MM.1S (cell line): ENCODE data around the gene PLCB1.

Experiments used
- DNase-seq: peaks from one replicate; pipeline ENCODE4 v3.0.0-alpha.2; 2015
- H2AFZ ChIP-seq: fragments of 300-600 bp; sonication (generic); 2 replicates; pipeline ENCODE4 v1.6.0; 2016; ENCODE audit warnings: antibody characterized with exemption, low read length
- H3F3A ChIP-seq: fragments of 300-600 bp; sonication (generic); 2 replicates; pipeline ENCODE4 v1.6.1; 2016; ENCODE audit warnings: mild to moderate bottlenecking, antibody characterized with exemption, low read length, moderate library complexity, mixed read lengths; ENCODE audit not compliant: insufficient read depth
- H3K27ac ChIP-seq: fragments of 300-600 bp; sonication (generic); 2 replicates; pipeline ENCODE4 v1.5.1; 2016; ENCODE audit warnings: mild to moderate bottlenecking, low read length
- H3K27me3 ChIP-seq: fragments of 300-600 bp; sonication (generic); replicated peaks from 2 replicates; pipeline ENCODE4 v1.6.0; 2016; ENCODE audit warnings: low read length; ENCODE audit not compliant: insufficient read depth
- H3K36me3 ChIP-seq: fragments of 300-600 bp; sonication (generic); replicated peaks from 2 replicates; pipeline ENCODE4 v1.6.1; 2016; ENCODE audit warnings: mild to moderate bottlenecking, low read length, mixed read lengths; ENCODE audit not compliant: insufficient read depth
- H3K4me1 ChIP-seq: fragments of 300-600 bp; sonication (generic); 2 replicates; pipeline ENCODE4 v1.6.1; 2016; ENCODE audit warnings: low read length, mixed read lengths
- H3K4me2 ChIP-seq: fragments of 300-600 bp; sonication (generic); 2 replicates; pipeline ENCODE4 v1.6.0; 2016; ENCODE audit warnings: low read depth, low read length
- H3K4me3 ChIP-seq: fragments of 300-600 bp; sonication (generic); 2 replicates; pipeline ENCODE4 v1.5.1; 2016; ENCODE audit warnings: low read length, mixed read lengths
- H3K79me2 ChIP-seq: fragments of 300-600 bp; sonication (generic); 2 replicates; pipeline ENCODE4 v1.6.1; 2016; ENCODE audit warnings: mixed run types, low read length, mixed read lengths
- H3K9ac ChIP-seq: fragments of 300-600 bp; sonication (generic); 2 replicates; pipeline ENCODE4 v1.6.1; 2016; ENCODE audit warnings: low read length, mixed read lengths
- H3K9me2 ChIP-seq: fragments of 300-600 bp; sonication (generic); replicated peaks from 2 replicates; pipeline ENCODE4 v1.6.1; 2016; ENCODE audit warnings: mild to moderate bottlenecking, low read length, mixed read lengths; ENCODE audit not compliant: insufficient read depth
- H3K9me3 ChIP-seq: fragments of 300-600 bp; sonication (generic); replicated peaks from 2 replicates; pipeline ENCODE4 v1.6.1; 2016; ENCODE audit warnings: mild to moderate bottlenecking, low read length, mixed read lengths; ENCODE audit not compliant: insufficient read depth
- H4K20me1 ChIP-seq: fragments of 300-600 bp; sonication (generic); 2 replicates; pipeline ENCODE4 v1.6.1; 2016; ENCODE audit warnings: mild to moderate bottlenecking, low read length, moderate library complexity, mixed read lengths; ENCODE audit not compliant: insufficient read depth
- CTCF ChIP-seq: fragments of 300-600 bp; sonication (generic); IDR thresholded peaks from 2 replicates; pipeline ENCODE4 v1.5.1; 2016; ENCODE audit warnings: antibody characterized with exemption, low read length, mixed read lengths
- EZH2 ChIP-seq: fragments of 300-600 bp; sonication (generic); optimal IDR thresholded peaks from 2 replicates; pipeline ENCODE3; 2017; ENCODE audit warnings: low read depth, mild to moderate bottlenecking, antibody characterized with exemption, low read length, mixed read lengths
- EZH2phosphoT487 ChIP-seq: fragments of 300-600 bp; sonication (generic); IDR thresholded peaks from 2 replicates; pipeline ENCODE4 v1.6.1; 2018; ENCODE audit warnings: antibody characterized with exemption, low read length

The PLCB1 gene

GRCh38 chr20:8782804-8783203, 650.7 kb downstream of the PLCB1 start:
- Histone ChIP-seq H3K9ac (no peak overlapping the region), H3F3A (no peaks in the 10 kb centered on the region), H3K36me3 (no peaks in the 10 kb centered on the region), H3K27ac (no peak overlapping the region), H4K20me1 (no peaks in the 10 kb centered on the region), H3K9me2 (no peaks in the 10 kb centered on the region), H3K27me3 (no peaks in the 10 kb centered on the region), H3K4me1 (no peaks in the 10 kb centered on the region), H3K79me2 (no peaks in the 10 kb centered on the region), H3K4me2 (no peak overlapping the region), H2AFZ (no peak overlapping the region), H3K4me3 (no peak overlapping the region), H3K9me3 (no peaks in the 10 kb centered on the region)
- no peak for TF ChIP-seq EZH2
- TF ChIP-seq CTCF: no peak
- no peak for TF ChIP-seq EZH2phosphoT487
- no peak for DNase-seq

GRCh38 chr20:8783734-8784133, 651.7 kb downstream of the PLCB1 start:
- Histone ChIP-seq H3K36me3 (no peaks in the 10 kb centered on the region), H3K4me1 (no peaks in the 10 kb centered on the region), H3K27ac (no peak overlapping the region), H3K27me3 (no peaks in the 10 kb centered on the region), H3K4me3 (no peak overlapping the region), H2AFZ (no peak overlapping the region), H3K9me2 (no peaks in the 10 kb centered on the region), H4K20me1 (no peaks in the 10 kb centered on the region), H3K9me3 (no peaks in the 10 kb centered on the region), H3K79me2 (no peaks in the 10 kb centered on the region), H3K9ac (no peak overlapping the region), H3K4me2 (no peak overlapping the region), H3F3A (no peaks in the 10 kb centered on the region)
- TF ChIP-seq EZH2phosphoT487 (no peak), EZH2 (no peak), CTCF (no peak)
- no peak for DNase-seq

DNA sequence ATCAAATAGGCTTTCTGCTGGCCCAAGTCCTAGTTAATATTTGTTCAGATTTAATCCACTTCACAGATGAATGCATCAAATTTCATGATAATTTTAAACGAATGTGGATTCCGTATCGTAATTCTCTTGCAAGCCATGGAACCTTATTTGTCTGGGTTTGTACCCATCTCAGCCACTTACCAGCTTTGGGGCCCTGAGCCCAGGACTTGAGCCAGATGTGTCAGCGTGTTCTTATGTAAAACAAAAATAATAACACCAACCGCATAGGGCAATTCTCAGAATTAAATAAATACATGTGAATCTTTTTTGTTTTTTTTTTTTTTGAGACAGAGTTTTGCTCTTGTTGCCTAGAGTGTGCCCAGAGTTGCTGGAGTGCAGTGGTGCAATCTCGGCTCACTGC, 654.3 kb downstream of the PLCB1 start:
- no peak overlapping the region for H3K27ac ChIP-seq

More for the DNA sequence above, 654.3 kb downstream of the PLCB1 start:
- no peaks in the 10 kb centered on the region for H3K9me3 ChIP-seq
- no peaks in the 10 kb centered on the region for H3K36me3 ChIP-seq
- TF ChIP-seq EZH2phosphoT487 (no peak), EZH2 (no peak), CTCF (no peak)
- H3F3A ChIP-seq: no peaks in the 10 kb centered on the region
- H3K9ac ChIP-seq: no peak overlapping the region
- DNase-seq: no peak
- H3K4me2 ChIP-seq: no peak overlapping the region
- H3K4me3 ChIP-seq: no peak overlapping the region
- H3K79me2 ChIP-seq: no peaks in the 10 kb centered on the region
- no peak overlapping the region for H2AFZ ChIP-seq
- no peaks in the 10 kb centered on the region for H3K27me3 ChIP-seq
- H3K4me1 ChIP-seq: no peaks in the 10 kb centered on the region
- H4K20me1 ChIP-seq: no peaks in the 10 kb centered on the region
- H3K9me2 ChIP-seq: no peaks in the 10 kb centered on the region
